ENCODE measurements around the gene SELENON. TPM values are rescaled to one million over a fixed set of nuclear protein-coding genes. Genes with fewer than 3 reads are reported as not detected.

SELENON gene
- total and polyA plus RNA-seq, 2 of the 4 experiments (the other 2 are of a cell fraction): 9.1 to 114 TPM

GRCh38 chr1:25820247-25821111 lies 20.5 kb downstream of the SELENON start:
- 1% methylated on average over 13 of the region's 67 CpGs; no CpG with 5 or more reads in 1 of the 2 experiments for WGBS, 2 experiments (ENCODE audit: extremely low coverage in 2 of 2, insufficient read length in 1 of 2)
- Histone ChIP-seq H3K14ac (replicated peaks; ENCODE audit: low read depth, low read length) (peak overlapping the region; percentile 75), H3K23ac (ENCODE audit: low read depth, low read length) (peak overlapping the region; percentile 69), H3K4ac (ENCODE audit: low read depth, low read length) (peak overlapping the region; percentile 89), H3K9me1 (ENCODE audit: insufficient read depth, low read length) (peaks cover 18% of the 10 kb centered on the region), H3K56ac (ENCODE audit: extremely low read depth, insufficient read depth, low read length) (peak overlapping the region; percentile 75), H3K4me3 (ENCODE audit: insufficient read depth, low read depth, low read length) (peak overlapping the region; percentile 90), H2AK9ac (replicated peaks; ENCODE audit: low read depth, low read length, poor library complexity) (peak overlapping the region; percentile 90), H3K27ac (ENCODE audit: insufficient read depth, low read length) (peak overlapping the region; percentile 96), H4K8ac (ENCODE audit: low read depth in 2 of 2, low read length in 2 of 2) (peak overlapping the region; percentile 77 to 99; a peak in 3 of 4 replicates), H4K91ac (ENCODE audit: insufficient read depth, low read depth, low read length) (peak overlapping the region; percentile 92), H2BK120ac (ENCODE audit: low read depth, low read length) (peak overlapping the region; percentile 69; the same call in 1 of the 2 replicates), H3K79me1 (ENCODE audit: low read depth in 1 of 2, low read length in 2 of 2) (peaks cover 24 to 72% of the 10 kb centered on the region in 2 experiments), H2BK20ac (ENCODE audit: low read depth, low read length) (no peak overlapping the region), H2AK5ac (ENCODE audit: low read depth, low read length) (peak overlapping the region; percentile 48; the same call in 1 of the 2 replicates), H4K5ac (ENCODE audit: low read depth, low read length) (peak overlapping the region; percentile 41; the same call in 1 of the 2 replicates), H2BK5ac (ENCODE audit: low read depth, low read length, poor library complexity, severe bottlenecking) (peak overlapping the region; percentile 87), H2AFZ (replicated peaks; ENCODE audit: low read length, poor library complexity) (peak overlapping the region; percentile 96), H4K20me1 (ENCODE audit: insufficient read depth, low read length) (peaks cover 24% of the 10 kb centered on the region; the same call in 1 of the 2 replicates), H3K4me2 (ENCODE audit: low read depth, low read length) (peak overlapping the region; percentile 89), H2BK15ac (ENCODE audit: low read depth, low read length) (no peak overlapping the region), H3K18ac (ENCODE audit: low read depth, low read length) (no peak overlapping the region), H3K4me1 (ENCODE audit: control insufficient read depth, insufficient read depth, low read length) (peaks cover 16% of the 10 kb centered on the region), H3K9me3 (ENCODE audit: control insufficient read depth, insufficient read depth, low read length) (no peaks in the 10 kb centered on the region), H3K9ac (ENCODE audit: low read depth, low read length) (peak overlapping the region; percentile 92), H3K27me3 (ENCODE audit: control insufficient read depth, insufficient read depth, low read length) (no peaks in the 10 kb centered on the region), H3K36me3 (ENCODE audit: control insufficient read depth, insufficient read depth, low read length) (peaks cover 12% of the 10 kb centered on the region; the same call in 1 of the 2 replicates)
- peak; percentile 50 for ATAC-seq (ENCODE audit: low read depth)
- no TSS peak for BruUV-seq (replicated peaks)
- POLR2A ChIA-PET (ENCODE audit: unreplicated experiment): interaction anchor here (0.6 kb wide), 1 partner anchor 44 kb away, joined by 4 read pairs; no protein-coding TSS in a partner anchor
- peak; percentile 61 for DNase-seq
- dilution Hi-C loops (cut with HindIII; ENCODE audit: low sequenced_read_pairs, unreplicated experiment): no loop called here
- 0 out of 2 replicates have a peak, but pooled peaks have one; percentile 12 for TF ChIP-seq MXI1 (IDR thresholded peaks at IDR 0.05; ENCODE audit: borderline replicate concordance, low read depth, low read length)
- TF ChIP-seq POLR2A (IDR thresholded peaks at IDR 0.05; ENCODE audit: low read depth, low read length): no peak
- intact Hi-C loops (cut with micrococcal nuclease): loop anchor here (5.0 kb wide), 1 partner anchor 77 kb away; no protein-coding TSS in a partner anchor
- CTCF ChIA-PET: interaction anchor here (0.6 to 1.4 kb wide), 3 partner anchors 75 to 212 kb away, joined by 3 read pairs; no protein-coding TSS in a partner anchor
- in situ Hi-C loops (cut with MboI; ENCODE audit: low sequenced_read_pairs): loop anchor here (10.0 to 25.0 kb wide), 3 partner anchors 174 to 583 kb away; partner anchors contain the start of genes PAFAH2, RHCE, RSRP1 and SYF2
